WERI-Rb-1 (cell line): ENCODE results near the gene CDK17.

Experiments
- DNase-seq: peaks from one replicate; pipeline ENCODE4 v3.0.0-alpha.2; 2020
- H3K27ac ChIP-seq: fragments of 250-450 bp; sonication (Bioruptor Pico); 2 replicates; pipeline ENCODE4 v1.5.1; 2020; ENCODE audit warnings: mild to moderate bottlenecking, moderate library complexity
- H3K27me3 ChIP-seq: fragments of 250-450 bp; sonication (Bioruptor Pico); 2 replicates; pipeline ENCODE4 v1.5.1; 2021; ENCODE audit warnings: mild to moderate bottlenecking, low read depth, moderate library complexity; ENCODE audit not compliant: insufficient read depth, severe bottlenecking
- H3K36me3 ChIP-seq: fragments of 250-450 bp; sonication (Bioruptor Pico); 2 replicates; pipeline ENCODE4 v1.5.1; 2020; ENCODE audit warnings: mild to moderate bottlenecking, moderate library complexity
- H3K4me3 ChIP-seq: 2 replicates; pipeline ENCODE4 v1.5.1; 2011; ENCODE audit warnings: low read depth, mild to moderate bottlenecking, control low read depth, low read length
- H3K9me3 ChIP-seq: fragments of 250-450 bp; sonication (Bioruptor Pico); 2 replicates; pipeline ENCODE4 v1.5.1; 2021; ENCODE audit warnings: mild to moderate bottlenecking, moderate library complexity; ENCODE audit not compliant: severe bottlenecking
- TF ChIP-seq, protein P1 (sequence below): IDR thresholded peaks from 2 replicates; pipeline ENCODE4 v1.5.1; 2011; ENCODE audit warnings: low read depth, mild to moderate bottlenecking, control low read depth, inconsistent platforms, low read length

The CDK17 gene

DNA sequence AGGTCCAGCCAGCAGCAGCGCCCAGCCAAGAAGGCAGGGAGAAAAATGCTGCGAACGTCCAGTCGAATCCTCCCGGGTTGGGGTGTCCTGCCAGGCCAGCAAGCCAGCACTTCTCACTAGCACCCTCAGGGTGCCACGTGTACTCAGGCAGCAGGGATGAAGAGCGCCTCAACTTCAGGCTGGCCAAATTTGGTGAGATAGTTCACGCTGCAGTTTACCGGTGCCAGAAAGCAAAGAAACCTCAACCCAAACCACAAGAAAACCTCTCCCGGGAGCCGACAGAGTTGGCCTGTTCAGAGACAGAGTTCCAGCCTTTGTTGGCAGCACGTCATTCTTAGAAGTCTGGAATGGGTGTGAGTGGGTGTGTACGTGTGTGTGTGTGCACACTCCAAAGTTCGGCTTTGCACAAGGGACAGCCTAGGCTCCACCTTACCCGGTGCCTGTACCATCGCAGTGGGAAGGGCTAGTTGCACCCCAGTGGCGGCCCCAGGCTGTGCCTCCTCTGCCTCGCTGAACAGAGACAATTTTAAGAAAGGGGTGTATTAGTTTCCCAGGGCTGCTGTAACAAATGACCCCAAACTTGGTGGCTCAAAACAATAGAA, 163.9 kb downstream of the CDK17 start:
- DNase-seq = no peak
- Histone ChIP-seq H3K27ac (peak overlapping the region; percentile 57; the same call in 1 of the 2 replicates), H3K4me3 (no peak overlapping the region), H3K9me3 (no peaks in the 10 kb centered on the region), H3K36me3 (no peaks in the 10 kb centered on the region), H3K27me3 (no peaks in the 10 kb centered on the region)
- TF ChIP-seq, protein P1, sequence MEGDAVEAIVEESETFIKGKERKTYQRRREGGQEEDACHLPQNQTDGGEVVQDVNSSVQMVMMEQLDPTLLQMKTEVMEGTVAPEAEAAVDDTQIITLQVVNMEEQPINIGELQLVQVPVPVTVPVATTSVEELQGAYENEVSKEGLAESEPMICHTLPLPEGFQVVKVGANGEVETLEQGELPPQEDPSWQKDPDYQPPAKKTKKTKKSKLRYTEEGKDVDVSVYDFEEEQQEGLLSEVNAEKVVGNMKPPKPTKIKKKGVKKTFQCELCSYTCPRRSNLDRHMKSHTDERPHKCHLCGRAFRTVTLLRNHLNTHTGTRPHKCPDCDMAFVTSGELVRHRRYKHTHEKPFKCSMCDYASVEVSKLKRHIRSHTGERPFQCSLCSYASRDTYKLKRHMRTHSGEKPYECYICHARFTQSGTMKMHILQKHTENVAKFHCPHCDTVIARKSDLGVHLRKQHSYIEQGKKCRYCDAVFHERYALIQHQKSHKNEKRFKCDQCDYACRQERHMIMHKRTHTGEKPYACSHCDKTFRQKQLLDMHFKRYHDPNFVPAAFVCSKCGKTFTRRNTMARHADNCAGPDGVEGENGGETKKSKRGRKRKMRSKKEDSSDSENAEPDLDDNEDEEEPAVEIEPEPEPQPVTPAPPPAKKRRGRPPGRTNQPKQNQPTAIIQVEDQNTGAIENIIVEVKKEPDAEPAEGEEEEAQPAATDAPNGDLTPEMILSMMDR = no peak

DNA sequence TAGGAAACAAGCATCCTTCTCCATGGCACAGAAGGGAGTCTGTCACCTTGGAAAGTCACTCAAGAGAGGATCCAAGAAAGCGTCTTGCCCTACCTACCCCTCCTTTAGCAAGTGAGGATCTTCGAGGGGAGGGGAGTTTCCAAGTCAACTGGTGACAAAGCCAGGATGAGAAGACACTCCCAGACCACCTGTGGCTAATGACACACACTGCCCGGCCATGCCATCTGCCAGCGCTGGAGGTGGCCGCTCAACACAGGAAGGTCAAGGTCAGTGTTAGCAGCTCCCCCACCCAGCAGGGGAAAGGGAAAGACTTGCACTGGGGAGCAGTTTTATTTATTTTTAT, 164.8 kb downstream of the CDK17 start:
- H3K27me3 ChIP-seq = no peaks in the 10 kb centered on the region
- H3K4me3 ChIP-seq = no peak overlapping the region
- peak overlapping the region; percentile 57 for H3K27ac ChIP-seq
- H3K9me3 ChIP-seq = no peaks in the 10 kb centered on the region
- DNase-seq = peak; percentile 80
- TF ChIP-seq, protein P1 = no peak
- no peaks in the 10 kb centered on the region for H3K36me3 ChIP-seq

DNA sequence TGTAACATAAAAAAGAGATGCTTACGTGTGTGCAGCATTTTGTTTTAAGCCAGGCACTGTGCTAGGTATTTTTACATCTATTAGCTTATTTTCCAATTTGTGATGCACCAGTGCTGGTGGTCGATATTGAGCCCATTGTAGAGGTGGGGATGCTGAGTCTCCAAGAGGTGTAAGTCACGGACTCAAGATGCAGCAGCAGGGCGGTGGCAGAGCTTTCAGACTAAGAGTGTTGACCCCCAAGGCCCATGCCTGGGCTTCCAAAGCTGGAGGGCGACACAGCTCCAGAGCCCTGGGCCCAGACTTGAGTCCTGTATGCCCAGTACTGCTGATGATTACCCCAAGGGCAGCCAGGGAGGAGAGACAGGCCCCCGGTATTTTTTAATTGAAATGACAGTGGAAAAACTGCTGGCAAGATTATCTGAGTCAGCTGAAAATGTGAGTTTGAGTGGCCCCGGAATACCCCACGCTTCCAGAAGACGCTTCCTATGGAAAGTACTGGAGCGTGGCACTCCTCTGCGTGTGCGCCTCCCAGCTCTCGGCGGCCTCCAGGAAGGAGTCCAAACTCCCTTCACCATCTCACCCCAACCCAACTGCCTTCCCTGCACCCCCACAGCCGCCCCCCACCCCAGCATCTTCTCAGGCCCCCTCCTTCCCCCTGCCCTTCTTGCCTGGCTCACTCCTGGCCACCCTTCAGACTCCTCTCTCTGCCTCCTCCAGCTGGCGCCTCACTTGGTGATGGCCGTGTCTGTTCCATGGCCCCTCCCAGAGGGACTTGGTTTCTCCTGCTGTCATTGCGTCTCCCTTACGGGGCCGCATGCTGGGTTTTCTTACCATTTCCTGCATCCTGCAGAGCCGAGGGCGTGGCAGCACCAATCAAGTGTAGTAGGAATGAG, 165.4 kb downstream of the CDK17 start:
- Histone ChIP-seq H3K27ac (peak overlapping the region; percentile 57), H3K9me3 (no peaks in the 10 kb centered on the region), H3K27me3 (no peaks in the 10 kb centered on the region), H3K36me3 (no peaks in the 10 kb centered on the region), H3K4me3 (no peak overlapping the region)
- DNase-seq = no peak
- TF ChIP-seq, protein P1 = no peak

DNA sequence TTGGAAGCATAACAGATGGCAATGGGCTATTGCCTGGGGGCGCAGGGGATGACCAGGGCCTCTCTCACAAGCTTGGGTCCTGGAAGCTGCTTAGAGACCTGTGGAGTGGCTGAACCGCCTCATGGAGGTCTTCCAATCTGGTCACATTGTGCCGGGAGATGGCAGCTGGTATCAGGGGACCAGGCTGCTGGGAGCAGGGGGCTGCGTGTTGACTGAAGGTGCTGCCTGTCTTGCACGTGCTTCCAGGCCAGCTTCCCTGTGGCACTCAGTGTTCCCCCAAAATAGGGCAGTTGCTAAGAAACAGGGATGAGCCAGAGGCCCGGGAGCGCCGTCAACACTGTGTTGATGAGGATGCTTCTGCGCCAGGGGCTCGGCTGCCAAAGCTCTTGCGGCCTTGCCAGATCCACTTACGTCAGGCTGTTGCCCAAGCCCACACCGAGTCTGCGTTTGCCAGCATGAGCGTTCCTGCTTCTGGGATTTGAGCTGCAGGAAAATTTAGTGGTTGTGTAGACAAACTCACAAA, 166.2 kb downstream of the CDK17 start:
- peak; percentile 73 for DNase-seq
- no peaks in the 10 kb centered on the region for H3K27me3 ChIP-seq
- H3K4me3 ChIP-seq = no peak overlapping the region
- no peaks in the 10 kb centered on the region for H3K9me3 ChIP-seq
- TF ChIP-seq, protein P1 = no peak
- H3K36me3 ChIP-seq = no peaks in the 10 kb centered on the region
- H3K27ac ChIP-seq = peak overlapping the region; percentile 56

DNA sequence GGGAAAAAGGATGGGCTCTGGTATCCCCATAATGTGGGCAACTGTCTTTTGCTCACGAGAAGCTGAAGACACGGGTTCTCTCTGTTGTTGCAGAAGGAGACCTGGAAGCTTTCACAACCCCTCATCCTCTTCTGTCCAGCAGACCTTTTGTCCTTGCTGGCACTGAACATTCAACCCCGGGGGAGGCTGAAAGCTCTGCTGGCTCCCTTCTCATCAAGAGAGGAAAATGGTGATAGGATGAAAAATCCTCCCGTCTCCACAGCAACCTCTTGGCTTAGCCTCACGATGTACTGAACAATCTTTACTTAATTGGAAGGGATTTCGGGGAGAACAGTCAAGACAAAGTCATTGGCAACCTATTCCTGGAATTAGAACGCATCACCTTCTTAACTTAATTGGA, 167.1 kb downstream of the CDK17 start:
- H3K9me3 ChIP-seq = no peaks in the 10 kb centered on the region
- H3K27ac ChIP-seq = peak overlapping the region; percentile 56
- TF ChIP-seq, protein P1 = no peak
- no peak overlapping the region for H3K4me3 ChIP-seq
- H3K27me3 ChIP-seq = no peaks in the 10 kb centered on the region
- DNase-seq = no peak
- no peaks in the 10 kb centered on the region for H3K36me3 ChIP-seq
